HFFc6 (cell line): ENCODE data around the gene USF2. TPM values are rescaled to one million over a fixed set of nuclear protein-coding genes. Genes with fewer than 3 reads are reported as not detected.

Source experiments
- DNase-seq: peaks from one replicate; pipeline ENCODE4 v3.0.0-alpha.2; 2018
- H3K27ac Mint-ChIP-seq: 2 replicates; pipeline ENCODE4 v1.8.0; 2020; ENCODE audit warnings: mild to moderate bottlenecking, mixed read lengths
- H3K27me3 Mint-ChIP-seq: 2 replicates; pipeline ENCODE4 v1.8.0; 2021; ENCODE audit warnings: mild to moderate bottlenecking, moderate library complexity, mixed read lengths; ENCODE audit not compliant: insufficient read depth
- H3K36me3 Mint-ChIP-seq: 2 replicates; pipeline ENCODE4 v1.8.0; 2021; ENCODE audit warnings: low read depth, mixed read lengths
- H3K4me1 Mint-ChIP-seq: 2 replicates; pipeline ENCODE4 v1.8.0; 2020; ENCODE audit warnings: low read depth, mixed read lengths
- H3K4me3 Mint-ChIP-seq: 2 replicates; pipeline ENCODE4 v1.8.0; 2020; ENCODE audit warnings: mild to moderate bottlenecking, moderate library complexity, mixed read lengths
- H3K9me3 Mint-ChIP-seq: 2 replicates; pipeline ENCODE4 v1.8.0; 2020; ENCODE audit warnings: mild to moderate bottlenecking, mixed read lengths
- CTCF ChIP-seq: fragments of 200-600 bp; sonication (generic); IDR thresholded peaks from 2 replicates; pipeline ENCODE4 v1.5.0; 2021; ENCODE audit warnings: antibody characterized with exemption, mild to moderate bottlenecking
- total RNA-seq, 6 experiments: library from RNA; stranded (reverse); fragmentation: NEBNext Ultra II Directional; extraction: Animal tissue kit (Norgen Biotek cat#: 25700); gene quantifications; 2 replicates in 1 of 6; 3 replicates in 5 of 6; pipeline ENCODE4 v1.2.3, GENCODE V29; 2021

The USF2 gene
- total RNA-seq, 6 experiments from 2014 or later, result 66.0 to 78.1 (median 71.4) TPM

GRCh38 chr19:35310331-35310730, 41.6 kb downstream of the USF2 start:
- Mint-ChIP-seq H3K36me3 (no peaks in the 10 kb centered on the region), H3K27ac (no peak overlapping the region), H3K27me3 (peaks cover 19% of the 10 kb centered on the region), H3K9me3 (no peaks in the 10 kb centered on the region), H3K4me1 (no peaks in the 10 kb centered on the region), H3K4me3 (no peak overlapping the region)
- no peak for DNase-seq
- TF ChIP-seq CTCF, result no peak

DNA sequence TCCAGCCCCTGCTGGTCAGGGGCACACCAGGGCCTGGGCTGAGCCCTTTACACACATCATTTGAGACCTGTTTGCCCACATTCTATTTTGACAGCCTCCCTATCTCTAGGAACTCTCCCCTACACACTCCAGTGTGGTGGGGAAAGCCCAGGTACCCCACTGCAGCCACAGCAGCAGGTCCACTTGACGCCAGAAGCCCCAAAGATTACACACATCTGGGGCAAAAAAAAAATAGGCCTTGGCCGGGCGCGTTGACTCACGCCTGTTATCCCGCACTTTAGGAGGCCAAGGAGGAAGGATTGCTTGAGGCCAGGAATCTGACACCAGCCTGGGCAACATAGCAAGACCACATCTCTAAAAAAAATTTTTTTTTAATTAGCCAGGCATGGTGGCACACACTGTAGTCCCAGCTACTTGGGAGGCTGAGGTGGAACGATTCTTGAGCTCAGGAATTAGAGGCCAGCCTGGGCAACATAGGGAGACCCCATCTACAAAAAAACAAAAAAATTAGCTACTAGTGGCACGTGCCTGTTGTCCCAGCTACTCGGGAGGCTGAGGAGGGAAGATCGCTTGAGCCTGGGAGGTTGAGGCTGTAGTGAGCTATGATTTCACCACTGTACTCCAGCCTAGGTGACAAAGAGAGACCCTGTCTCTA, 42.2 kb downstream of the USF2 start:
- H3K27me3 Mint-ChIP-seq, result peaks cover 19% of the 10 kb centered on the region
- H3K27ac Mint-ChIP-seq, result no peak overlapping the region
- no peak overlapping the region for H3K4me3 Mint-ChIP-seq
- H3K4me1 Mint-ChIP-seq, result no peaks in the 10 kb centered on the region
- no peak for TF ChIP-seq CTCF
- no peaks in the 10 kb centered on the region for H3K9me3 Mint-ChIP-seq
- H3K36me3 Mint-ChIP-seq, result no peaks in the 10 kb centered on the region
- DNase-seq, result no peak

GRCh38 chr19:35311901-35312665, 43.3 kb downstream of the USF2 start:
- Mint-ChIP-seq H3K27ac (no peak overlapping the region), H3K36me3 (no peaks in the 10 kb centered on the region), H3K27me3 (peaks cover 19% of the 10 kb centered on the region), H3K4me3 (no peak overlapping the region), H3K4me1 (no peaks in the 10 kb centered on the region), H3K9me3 (no peaks in the 10 kb centered on the region)
- no peak for TF ChIP-seq CTCF
- DNase-seq, result no peak

DNA sequence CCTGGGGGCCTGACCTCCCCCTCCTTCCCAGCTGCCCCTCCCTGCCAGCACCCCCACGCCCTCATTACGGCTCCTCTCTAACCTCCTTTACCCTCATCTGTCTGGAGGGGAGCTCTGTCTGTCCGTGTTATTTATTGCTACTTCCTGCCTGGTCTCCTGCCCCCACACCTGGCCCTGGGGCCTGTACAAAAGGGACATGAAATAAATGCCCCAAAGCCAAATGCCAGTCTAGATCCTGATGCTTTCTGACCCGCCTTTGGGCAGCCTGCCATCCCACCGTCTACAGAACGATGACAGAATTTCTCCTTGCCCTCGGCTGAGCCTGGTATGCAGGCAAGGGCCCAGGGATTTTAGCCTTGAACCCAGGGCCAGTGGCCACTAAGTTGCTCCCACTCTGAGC, 44.8 kb downstream of the USF2 start:
- H3K4me3 Mint-ChIP-seq, result no peak overlapping the region
- H3K4me1 Mint-ChIP-seq, result peaks cover 3% of the 10 kb centered on the region
- peaks cover 15% of the 10 kb centered on the region for H3K27me3 Mint-ChIP-seq
- DNase-seq, result no peak
- no peaks in the 10 kb centered on the region for H3K36me3 Mint-ChIP-seq
- no peaks in the 10 kb centered on the region for H3K9me3 Mint-ChIP-seq
- H3K27ac Mint-ChIP-seq, result no peak overlapping the region
- TF ChIP-seq CTCF, result no peak

- Mint-ChIP-seq H3K4me3 (no peak overlapping the region), H3K36me3 (no peaks in the 10 kb centered on the region), H3K9me3 (no peaks in the 10 kb centered on the region), H3K4me1 (peaks cover 8% of the 10 kb centered on the region), H3K27ac (no peak overlapping the region), H3K27me3 (peaks cover 13% of the 10 kb centered on the region)
- TF ChIP-seq CTCF, result no peak
- no peak for DNase-seq
Measured at GRCh38 chr19:35314031-35314430, 45.3 kb downstream of the USF2 start.
